ENCODE results near the gene STARD8. TPM values are rescaled to one million over a fixed set of nuclear protein-coding genes. Genes with fewer than 3 reads are reported as not detected.

STARD8 gene
- total RNA-seq, 2 experiments from 2014 or later: not detected

GRCh38 chrX:68695206-68695845, 47.9 kb downstream of the STARD8 start:
- DNase-seq (ENCODE audit: low spot score): no peak
- Histone ChIP-seq H3K9me2 (ENCODE audit: insufficient read depth, low read length) (no peaks in the 10 kb centered on the region), H3K9me3 (ENCODE audit: low read length) (no peaks in the 10 kb centered on the region), H3K4me1 (ENCODE audit: insufficient read depth, low read length, poor library complexity, severe bottlenecking) (no peaks in the 10 kb centered on the region), H3K36me3 (ENCODE audit: insufficient read depth, low read length) (no peaks in the 10 kb centered on the region), H3K27ac (ENCODE audit: low read depth, low read length, poor library complexity, severe bottlenecking) (no peak overlapping the region), H3K79me2 (ENCODE audit: insufficient read depth, low read depth, low read length) (no peaks in the 10 kb centered on the region), H3K4me2 (ENCODE audit: low read length) (no peak overlapping the region), H3K4me3 (ENCODE audit: low read depth, low read length, poor library complexity, severe bottlenecking) (no peak overlapping the region), H4K20me1 (ENCODE audit: insufficient read depth, low read length) (no peaks in the 10 kb centered on the region), H2AFZ (ENCODE audit: low read length) (no peak overlapping the region)
- intact Hi-C loops (cut with micrococcal nuclease; ENCODE audit: unreplicated experiment): no loop called here
- ChIA-PET POLR2A (no interaction called here), CTCF (ENCODE audit: unreplicated experiment) (no interaction called here)
- no peak for TF ChIP-seq CTCF (conservative IDR thresholded peaks at IDR 0.05; ENCODE audit: low read length)
- no peak for TF ChIP-seq EZH2phosphoT487 (IDR thresholded peaks at IDR 0.05; ENCODE audit: borderline replicate concordance, low read depth, low read length)
- BruUV-seq (replicated peaks): no TSS peak

GRCh38 chrX:68696267-68696990, 49.0 kb downstream of the STARD8 start:
- Histone ChIP-seq H3K79me2 (ENCODE audit: insufficient read depth, low read depth, low read length) (no peaks in the 10 kb centered on the region), H3K27ac (ENCODE audit: low read depth, low read length, poor library complexity, severe bottlenecking) (no peak overlapping the region), H3K4me3 (ENCODE audit: low read depth, low read length, poor library complexity, severe bottlenecking) (no peak overlapping the region), H2AFZ (ENCODE audit: low read length) (no peak overlapping the region), H3K4me1 (ENCODE audit: insufficient read depth, low read length, poor library complexity, severe bottlenecking) (no peaks in the 10 kb centered on the region), H3K36me3 (ENCODE audit: insufficient read depth, low read length) (no peaks in the 10 kb centered on the region), H3K9me3 (ENCODE audit: low read length) (no peaks in the 10 kb centered on the region), H3K4me2 (ENCODE audit: low read length) (no peak overlapping the region), H3K9me2 (ENCODE audit: insufficient read depth, low read length) (no peaks in the 10 kb centered on the region), H4K20me1 (ENCODE audit: insufficient read depth, low read length) (no peaks in the 10 kb centered on the region)
- no peak for DNase-seq (ENCODE audit: low spot score)
- intact Hi-C loops (cut with micrococcal nuclease; ENCODE audit: unreplicated experiment): no loop called here
- BruUV-seq (replicated peaks): no TSS peak
- no peak for TF ChIP-seq EZH2phosphoT487 (IDR thresholded peaks at IDR 0.05; ENCODE audit: borderline replicate concordance, low read depth, low read length)
- TF ChIP-seq CTCF (conservative IDR thresholded peaks at IDR 0.05; ENCODE audit: low read length): no peak
- CTCF ChIA-PET (ENCODE audit: unreplicated experiment): no interaction called here
- POLR2A ChIA-PET: no interaction called here

- Histone ChIP-seq H3K4me2 (ENCODE audit: low read length) (no peak overlapping the region), H2AFZ (ENCODE audit: low read length) (no peak overlapping the region), H3K9me3 (ENCODE audit: low read length) (no peaks in the 10 kb centered on the region), H3K9me2 (ENCODE audit: insufficient read depth, low read length) (no peaks in the 10 kb centered on the region), H3K27ac (ENCODE audit: low read depth, low read length, poor library complexity, severe bottlenecking) (no peak overlapping the region), H3K36me3 (ENCODE audit: insufficient read depth, low read length) (no peaks in the 10 kb centered on the region), H4K20me1 (ENCODE audit: insufficient read depth, low read length) (no peaks in the 10 kb centered on the region), H3K79me2 (ENCODE audit: insufficient read depth, low read depth, low read length) (no peaks in the 10 kb centered on the region), H3K4me3 (ENCODE audit: low read depth, low read length, poor library complexity, severe bottlenecking) (no peak overlapping the region), H3K4me1 (ENCODE audit: insufficient read depth, low read length, poor library complexity, severe bottlenecking) (no peaks in the 10 kb centered on the region)
- CTCF ChIA-PET (ENCODE audit: unreplicated experiment): no interaction called here
- TF ChIP-seq CTCF (conservative IDR thresholded peaks at IDR 0.05; ENCODE audit: low read length) (no peak), EZH2phosphoT487 (IDR thresholded peaks at IDR 0.05; ENCODE audit: borderline replicate concordance, low read depth, low read length) (no peak)
- DNase-seq (ENCODE audit: low spot score): no peak
- no TSS peak for BruUV-seq (replicated peaks)
- POLR2A ChIA-PET: no interaction called here
- intact Hi-C loops (cut with micrococcal nuclease; ENCODE audit: unreplicated experiment): no loop called here
Measured at GRCh38 chrX:68697036-68697435, 49.6 kb downstream of the STARD8 start.

Measured in OCI-LY7 (cell line).